Activated gamma-delta T cell treated with Interleukin-2 at 50 U/mL for 16 hours (primary cell): ENCODE measurements around the gene TMEM127.
"Not testable (repeated sequence)": the region's sequence is repeated elsewhere in the genome, so short reads cannot be mapped to it uniquely, and the experiment has no call there.

ENCODE experiments used
- DNase-seq: peaks from one replicate; pipeline ENCODE4 v3.0.0-alpha.2; 2020

TMEM127 gene

GRCh38 chr2:96240341-96241038 lies 25.3 kb downstream of the TMEM127 start:
- DNase-seq: no peak

GRCh38 chr2:96239745-96240264 lies 26.0 kb downstream of the TMEM127 start:
- DNase-seq: no peak

- no peak for DNase-seq
Measured at GRCh38 chr2:96239091-96239490, 26.7 kb downstream of the TMEM127 start.

GRCh38 chr2:96238266-96238665 lies 27.5 kb downstream of the TMEM127 start:
- no peak for DNase-seq

GRCh38 chr2:96236882-96237281 lies 28.9 kb downstream of the TMEM127 start:
- DNase-seq: no peak

GRCh38 chr2:96233880-96234316 lies 31.9 kb downstream of the TMEM127 start:
- no peak for DNase-seq

- DNase-seq: no peak
Measured at GRCh38 chr2:96233436-96233835, 32.4 kb downstream of the TMEM127 start.

GRCh38 chr2:96231316-96231715 lies 34.5 kb downstream of the TMEM127 start:
- DNase-seq: no peak

GRCh38 chr2:96225016-96225533 lies 40.7 kb downstream of the TMEM127 start:
- no peak for DNase-seq

- not testable (repeated sequence) for DNase-seq
Measured at GRCh38 chr2:96221106-96221505, 44.7 kb downstream of the TMEM127 start.

GRCh38 chr2:96219959-96220358 lies 45.8 kb downstream of the TMEM127 start:
- not testable (repeated sequence) for DNase-seq

GRCh38 chr2:96218508-96219131 lies 47.2 kb downstream of the TMEM127 start:
- DNase-seq: no peak

- DNase-seq: no peak
Measured at GRCh38 chr2:96214554-96214953, 51.2 kb downstream of the TMEM127 start.

GRCh38 chr2:96213379-96213778 lies 52.4 kb downstream of the TMEM127 start:
- DNase-seq: no peak

- no peak for DNase-seq
Measured at GRCh38 chr2:96212339-96212738, 53.5 kb downstream of the TMEM127 start.

- no peak for DNase-seq
Measured at GRCh38 chr2:96209729-96210085, 56.1 kb downstream of the TMEM127 start.

- DNase-seq: no peak
Measured at GRCh38 chr2:96209011-96209728, 56.6 kb downstream of the TMEM127 start.

GRCh38 chr2:96208143-96209010 lies 57.4 kb downstream of the TMEM127 start, which contains the start of gene STARD7:
Gene STARD7 (minus strand): TSS chr2:96208827. CDS start chr2:96208434, 393 bp downstream.
- peak; percentile 96 for DNase-seq

- no peak for DNase-seq
Measured at GRCh38 chr2:96207774-96208142, 58.0 kb downstream of the TMEM127 start.

GRCh38 chr2:96207073-96207773 lies 58.6 kb downstream of the TMEM127 start:
- DNase-seq: no peak

- DNase-seq: no peak
Measured at GRCh38 chr2:96205888-96206287, 59.9 kb downstream of the TMEM127 start.
